Upper lobe of right lung (tissue), 1 donor: Measurements from ENCODE around the gene TMSB10. TPM values are rescaled to one million over a fixed set of nuclear protein-coding genes. Genes with fewer than 3 reads are reported as not detected.

Experiments used
- ATAC-seq: fragments of 200-7000 bp; cut with Tn5 transposase; one replicate; pipeline ENCODE4 v1.9.1; 2020; ENCODE audit warnings: mild to moderate bottlenecking, moderate library complexity
- DNase-seq: peaks from one replicate; pipeline ENCODE4 v3.0.0-alpha.2; 2020
- H3K27ac ChIP-seq: fragments of 200-600 bp; one replicate; pipeline ENCODE4 v1.8.0; 2022
- H3K27me3 ChIP-seq: fragments of 200-600 bp; one replicate; pipeline ENCODE4 v1.8.0; 2022; ENCODE audit warnings: mild to moderate bottlenecking
- H3K36me3 ChIP-seq: fragments of 200-600 bp; one replicate; pipeline ENCODE4 v1.8.0; 2022
- H3K4me1 ChIP-seq: fragments of 200-600 bp; one replicate; pipeline ENCODE4 v1.8.0; 2022
- H3K4me3 ChIP-seq: fragments of 200-600 bp; one replicate; pipeline ENCODE4 v1.8.0; 2022; ENCODE audit warnings: mild to moderate bottlenecking
- H3K9me3 ChIP-seq: fragments of 200-600 bp; one replicate; pipeline ENCODE4 v1.8.0; 2022
- intact Hi-C: fragments of 100-400 bp; cut with DNase I; formaldehyde crosslinking; loops from one replicate; pipeline ENCODE4 v1.11.0; 2022
- total RNA-seq: library from RNA; stranded (reverse); fragmentation: NEBNext Ultra II Directional; extraction: Animal tissue kit (Norgen Biotek cat#: 25700); gene quantifications from one replicate; pipeline ENCODE4 v1.2.1, GENCODE V29; 2021
- TF ChIP-seq, protein P1 (sequence below): fragments of 200-600 bp; IDR thresholded peaks from one replicate; pipeline ENCODE4 v1.8.0; 2022; ENCODE audit warnings: antibody characterized with exemption
- donor health status: DM: no; HTN: yes; CAD: no; lungs with severe emphysema.

TMSB10 gene
- total RNA-seq, 1 donor from 2014 or later: 1,558 TPM

GRCh38 chr2:84881581-84882413 is 23.7 kb upstream of the TMSB10 start:
- H3K4me1 ChIP-seq: peaks cover 19% of the 10 kb centered on the region
- ATAC-seq (peak; percentile 84), DNase-seq (peak; percentile 88)
- H3K36me3 ChIP-seq: no peaks in the 10 kb centered on the region
- H3K27ac ChIP-seq: peak overlapping the region; percentile 33
- peaks cover 3% of the 10 kb centered on the region for H3K27me3 ChIP-seq
- intact Hi-C loops: no loop called here
- TF ChIP-seq, protein P1, sequence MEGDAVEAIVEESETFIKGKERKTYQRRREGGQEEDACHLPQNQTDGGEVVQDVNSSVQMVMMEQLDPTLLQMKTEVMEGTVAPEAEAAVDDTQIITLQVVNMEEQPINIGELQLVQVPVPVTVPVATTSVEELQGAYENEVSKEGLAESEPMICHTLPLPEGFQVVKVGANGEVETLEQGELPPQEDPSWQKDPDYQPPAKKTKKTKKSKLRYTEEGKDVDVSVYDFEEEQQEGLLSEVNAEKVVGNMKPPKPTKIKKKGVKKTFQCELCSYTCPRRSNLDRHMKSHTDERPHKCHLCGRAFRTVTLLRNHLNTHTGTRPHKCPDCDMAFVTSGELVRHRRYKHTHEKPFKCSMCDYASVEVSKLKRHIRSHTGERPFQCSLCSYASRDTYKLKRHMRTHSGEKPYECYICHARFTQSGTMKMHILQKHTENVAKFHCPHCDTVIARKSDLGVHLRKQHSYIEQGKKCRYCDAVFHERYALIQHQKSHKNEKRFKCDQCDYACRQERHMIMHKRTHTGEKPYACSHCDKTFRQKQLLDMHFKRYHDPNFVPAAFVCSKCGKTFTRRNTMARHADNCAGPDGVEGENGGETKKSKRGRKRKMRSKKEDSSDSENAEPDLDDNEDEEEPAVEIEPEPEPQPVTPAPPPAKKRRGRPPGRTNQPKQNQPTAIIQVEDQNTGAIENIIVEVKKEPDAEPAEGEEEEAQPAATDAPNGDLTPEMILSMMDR: peak; percentile 72
- H3K4me3 ChIP-seq: peak overlapping the region; percentile 50
- no peaks in the 10 kb centered on the region for H3K9me3 ChIP-seq

DNA sequence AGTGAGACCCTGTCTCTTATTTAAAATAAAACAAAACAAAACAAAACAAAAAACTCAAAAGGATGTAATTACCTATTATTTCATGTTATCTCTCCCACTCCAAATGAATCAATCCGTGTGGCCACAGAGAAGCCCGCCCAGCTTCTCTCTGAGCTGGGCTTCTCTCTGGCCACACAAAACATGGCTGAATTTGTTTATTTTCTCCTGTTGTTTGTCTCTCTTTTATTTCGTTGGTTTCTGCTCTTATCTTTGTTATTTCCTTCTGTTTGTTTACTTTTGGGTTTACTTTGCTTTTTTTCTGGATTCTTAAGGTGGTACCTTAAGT is 23.1 kb upstream of the TMSB10 start:
- Histone ChIP-seq H3K9me3 (no peaks in the 10 kb centered on the region), H3K27ac (peak overlapping the region; percentile 33), H3K4me1 (peaks cover 19% of the 10 kb centered on the region), H3K36me3 (no peaks in the 10 kb centered on the region), H3K4me3 (peak overlapping the region; percentile 50), H3K27me3 (peaks cover 3% of the 10 kb centered on the region)
- DNase-seq: no peak
- TF ChIP-seq, protein P1: no peak
- intact Hi-C loops: no loop called here
- ATAC-seq: no peak

GRCh38 chr2:84882775-84883550 is 22.5 kb upstream of the TMSB10 start:
- Histone ChIP-seq H3K4me1 (peaks cover 19% of the 10 kb centered on the region), H3K27me3 (peaks cover 3% of the 10 kb centered on the region)
- intact Hi-C loops: no loop called here

DNA sequence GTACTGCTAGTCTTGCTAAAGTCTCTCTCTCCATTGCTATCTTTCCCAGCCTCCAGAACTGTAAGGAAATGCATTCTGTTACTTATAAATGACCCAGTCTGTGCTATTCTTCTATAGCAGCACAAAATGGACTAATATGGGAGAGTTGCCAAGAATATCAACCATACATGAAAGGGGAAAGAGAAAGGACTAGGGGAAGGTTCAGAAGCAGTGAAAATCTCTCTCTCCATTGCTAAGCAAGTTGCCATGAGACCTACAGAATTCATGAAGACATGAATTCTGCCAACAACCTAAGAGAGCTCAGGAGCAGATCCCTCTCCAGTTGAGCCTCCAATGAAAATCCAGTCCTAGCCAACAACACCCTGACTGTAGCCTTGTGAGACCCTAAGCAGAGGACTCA is 21.0 kb upstream of the TMSB10 start:
- ATAC-seq (no peak), DNase-seq (no peak)

More at GRCh38 chr2:84882775-84883550, 22.5 kb upstream of the TMSB10 start:
- Histone ChIP-seq H3K27ac (no peak overlapping the region), H3K36me3 (no peaks in the 10 kb centered on the region), H3K9me3 (no peaks in the 10 kb centered on the region), H3K4me3 (no peak overlapping the region)
- DNase-seq: no peak
- ATAC-seq: no peak
- TF ChIP-seq, protein P1: no peak

GRCh38 chr2:84885111-84885510 is 20.3 kb upstream of the TMSB10 start:
- Histone ChIP-seq H3K4me3 (no peak overlapping the region), H3K27ac (no peak overlapping the region), H3K9me3 (no peaks in the 10 kb centered on the region), H3K4me1 (peaks cover 26% of the 10 kb centered on the region), H3K27me3 (peaks cover 3% of the 10 kb centered on the region), H3K36me3 (no peaks in the 10 kb centered on the region)
- TF ChIP-seq, protein P1: no peak
- ATAC-seq (no peak), DNase-seq (no peak)
- intact Hi-C loops: no loop called here

More for the DNA sequence above, 21.0 kb upstream of the TMSB10 start:
- Histone ChIP-seq H3K36me3 (no peaks in the 10 kb centered on the region), H3K27me3 (peaks cover 3% of the 10 kb centered on the region), H3K9me3 (no peaks in the 10 kb centered on the region), H3K4me3 (no peak overlapping the region), H3K27ac (no peak overlapping the region), H3K4me1 (peaks cover 32% of the 10 kb centered on the region)
- intact Hi-C loops: no loop called here
- TF ChIP-seq, protein P1: no peak
